ENCODE measurements around the gene CHRM5.
"Not testable (repeated sequence)": the region's sequence is repeated elsewhere in the genome, so short reads cannot be mapped to it uniquely, and the experiment has no call there.

Gene CHRM5

DNA sequence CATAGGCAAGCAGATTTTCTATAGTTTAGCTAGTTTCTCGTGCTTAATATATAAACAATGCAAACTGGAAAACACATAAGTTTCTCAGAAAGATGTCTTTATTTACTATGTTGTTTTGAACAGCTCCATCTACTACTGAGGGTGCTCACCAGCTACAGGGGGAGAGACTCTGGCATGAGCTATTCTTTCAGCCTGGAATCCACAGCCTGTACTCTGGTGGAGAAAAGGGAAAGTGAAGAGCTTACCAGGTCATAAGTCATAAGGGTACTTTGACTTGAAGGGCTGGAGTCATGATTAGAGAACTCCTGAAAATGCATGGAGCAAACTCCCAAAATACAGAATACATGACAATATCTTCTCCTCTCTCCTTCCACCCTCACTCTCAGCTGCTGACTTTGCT lies 75.1 kb downstream of the CHRM5 start:
- no peak for DNase-seq

DNA sequence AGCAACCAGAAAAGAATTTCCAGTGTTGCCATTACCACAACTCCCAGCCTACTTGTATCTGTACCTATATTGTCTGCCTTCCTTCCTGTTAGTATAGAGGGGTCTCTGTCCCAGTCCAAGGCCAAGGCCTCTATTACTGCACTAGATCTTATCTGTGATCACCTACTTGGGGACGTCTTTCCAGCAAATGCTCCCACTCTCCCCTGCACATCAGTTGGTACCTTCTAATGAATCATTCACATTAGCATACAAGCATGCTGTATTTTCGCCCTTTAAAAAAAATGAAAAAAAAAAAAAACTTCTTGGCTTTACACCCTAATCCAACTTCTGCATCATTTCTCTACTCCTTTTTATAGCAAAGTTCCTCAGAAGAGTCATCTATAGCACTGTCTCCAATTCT lies 75.5 kb downstream of the CHRM5 start:
- DNase-seq: no peak

DNA sequence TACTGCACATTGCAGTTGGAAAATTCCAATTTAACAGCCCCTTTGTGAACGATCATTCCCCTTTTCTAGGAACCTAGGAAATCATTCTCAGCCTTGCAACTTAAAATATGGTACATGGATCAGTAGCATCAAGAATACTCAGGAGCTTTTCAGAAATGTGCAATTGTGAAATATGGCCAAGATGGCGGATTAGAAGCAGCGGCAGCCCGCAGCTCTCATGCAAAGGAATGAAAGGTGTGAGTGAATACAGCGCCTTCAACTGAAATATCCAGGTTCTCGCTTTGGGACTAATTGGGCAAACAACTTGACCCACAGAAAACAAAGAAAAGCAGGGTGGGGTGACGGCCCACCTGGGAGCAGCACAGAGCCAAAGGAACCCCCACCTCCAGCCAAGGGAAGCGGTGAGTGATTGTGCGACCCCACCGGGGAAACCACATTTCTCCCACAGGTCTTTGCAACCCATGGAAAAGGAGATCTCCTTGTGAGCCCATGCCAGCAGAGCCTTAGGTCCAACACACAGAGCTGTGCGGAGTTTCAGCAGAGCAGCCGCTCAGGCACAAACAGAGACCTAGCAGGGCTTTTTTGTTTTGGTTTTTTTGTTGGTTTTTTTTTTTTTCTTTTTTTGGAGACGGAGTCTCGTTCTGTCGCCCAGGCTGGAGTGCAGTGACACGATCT lies 78.3 kb downstream of the CHRM5 start:
- DNase-seq: no peak

DNA sequence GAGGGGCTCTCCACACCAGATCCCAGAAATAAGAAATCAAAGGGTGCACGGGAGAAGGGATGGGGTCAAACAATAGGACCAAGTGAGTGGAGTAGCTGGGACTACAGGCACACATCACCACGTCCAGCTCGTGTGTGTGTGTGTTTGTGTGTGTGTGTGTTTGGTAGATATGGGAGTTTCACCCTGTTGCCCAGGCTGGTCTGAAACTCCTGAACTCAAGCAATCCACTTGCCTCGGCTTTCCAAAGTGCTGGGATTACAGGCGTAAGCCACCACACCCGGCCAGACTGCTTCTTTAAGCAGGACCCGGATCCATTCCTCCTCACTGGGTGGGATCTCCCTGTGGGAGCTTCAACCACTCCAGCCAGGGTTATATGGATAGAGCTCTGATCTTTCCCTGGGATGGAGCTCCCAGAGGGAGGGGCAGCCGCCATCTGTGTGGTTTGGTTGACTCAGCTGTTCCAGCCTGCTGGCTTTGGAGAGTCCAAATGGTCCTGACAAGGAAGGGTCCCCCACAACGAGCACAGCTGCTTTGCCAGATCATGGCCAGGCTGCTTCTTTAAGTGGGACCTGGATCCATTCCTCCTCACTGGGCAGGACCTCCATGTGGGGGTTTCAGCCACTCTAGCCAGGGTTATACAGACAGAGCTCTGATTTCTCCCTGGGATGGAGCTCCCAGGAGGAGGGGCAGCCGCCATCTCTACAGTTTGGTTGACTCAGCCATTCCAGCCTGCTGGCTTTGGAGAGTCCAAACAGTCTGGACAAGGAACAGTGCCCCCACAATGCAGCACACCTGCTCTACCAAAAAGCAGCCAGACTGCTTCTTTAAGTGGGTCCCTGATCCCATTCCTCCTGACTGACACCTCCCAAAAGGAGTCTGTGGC lies 79.8 kb downstream of the CHRM5 start:
- no peak for DNase-seq

DNA sequence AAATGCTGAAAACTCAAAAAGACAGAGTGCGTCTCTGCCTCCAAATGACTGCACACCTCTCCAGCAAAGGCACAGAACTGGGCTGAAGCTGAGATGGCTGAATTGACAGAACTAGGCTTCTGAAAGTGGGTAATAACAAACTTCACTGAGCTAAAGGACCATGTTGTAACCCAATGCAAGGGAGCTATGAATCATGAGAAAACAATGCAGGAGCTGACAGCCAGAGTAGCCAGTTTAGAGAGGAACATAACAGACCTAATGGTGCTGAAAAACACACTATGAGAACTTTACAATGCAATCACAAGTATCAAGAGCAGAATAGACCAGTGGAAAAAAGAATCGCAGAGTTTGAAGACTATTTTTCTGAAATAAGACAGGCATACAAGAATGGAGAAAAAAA lies 80.8 kb downstream of the CHRM5 start:
- DNase-seq: no peak

DNA sequence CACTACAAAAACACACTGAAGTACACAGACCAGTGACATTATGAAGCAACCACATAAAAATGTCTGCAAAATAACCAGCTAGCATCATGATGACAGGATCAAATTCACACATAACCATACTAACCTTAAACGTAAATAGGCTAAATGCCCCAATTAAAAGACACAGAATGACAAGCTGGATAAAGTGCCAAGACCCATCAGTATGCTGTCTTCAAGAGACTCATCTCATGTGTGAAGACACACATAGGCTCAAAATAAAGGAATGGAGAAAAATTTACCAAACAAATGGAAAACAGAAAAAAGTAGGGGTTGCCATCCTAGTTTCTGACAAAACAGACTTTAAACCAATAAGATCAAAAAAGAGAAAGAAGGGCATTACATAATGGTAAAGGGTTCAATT lies 82.1 kb downstream of the CHRM5 start:
- not testable (repeated sequence) for DNase-seq

DNA sequence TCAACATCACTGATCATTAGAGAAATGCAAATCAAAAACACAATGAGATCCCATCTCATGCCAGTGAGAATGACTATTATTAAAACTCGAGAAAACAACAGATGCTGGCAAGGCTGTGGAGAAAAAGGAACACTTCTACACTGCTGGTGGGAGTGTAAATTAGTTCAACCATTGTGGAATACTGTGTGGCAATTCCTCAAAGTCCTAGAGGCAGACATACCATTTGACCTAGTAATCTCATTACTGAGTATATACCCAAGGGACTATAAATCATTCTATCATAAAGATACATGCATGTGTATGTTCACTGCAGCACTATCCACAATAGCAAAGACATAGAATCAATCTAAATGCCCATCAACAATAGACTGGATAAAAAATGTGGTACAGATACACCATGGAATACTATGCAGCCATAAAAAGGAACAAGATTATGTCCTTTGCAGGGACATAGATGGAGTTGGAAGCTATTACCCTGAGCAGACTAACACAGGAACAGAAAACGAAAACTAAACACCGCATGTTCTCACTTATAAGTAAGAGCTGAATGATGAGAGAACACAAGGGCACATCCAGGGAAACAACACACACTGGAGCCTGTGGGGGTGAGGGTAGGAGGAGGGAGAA lies 85.9 kb downstream of the CHRM5 start:
- no peak for DNase-seq

DNA sequence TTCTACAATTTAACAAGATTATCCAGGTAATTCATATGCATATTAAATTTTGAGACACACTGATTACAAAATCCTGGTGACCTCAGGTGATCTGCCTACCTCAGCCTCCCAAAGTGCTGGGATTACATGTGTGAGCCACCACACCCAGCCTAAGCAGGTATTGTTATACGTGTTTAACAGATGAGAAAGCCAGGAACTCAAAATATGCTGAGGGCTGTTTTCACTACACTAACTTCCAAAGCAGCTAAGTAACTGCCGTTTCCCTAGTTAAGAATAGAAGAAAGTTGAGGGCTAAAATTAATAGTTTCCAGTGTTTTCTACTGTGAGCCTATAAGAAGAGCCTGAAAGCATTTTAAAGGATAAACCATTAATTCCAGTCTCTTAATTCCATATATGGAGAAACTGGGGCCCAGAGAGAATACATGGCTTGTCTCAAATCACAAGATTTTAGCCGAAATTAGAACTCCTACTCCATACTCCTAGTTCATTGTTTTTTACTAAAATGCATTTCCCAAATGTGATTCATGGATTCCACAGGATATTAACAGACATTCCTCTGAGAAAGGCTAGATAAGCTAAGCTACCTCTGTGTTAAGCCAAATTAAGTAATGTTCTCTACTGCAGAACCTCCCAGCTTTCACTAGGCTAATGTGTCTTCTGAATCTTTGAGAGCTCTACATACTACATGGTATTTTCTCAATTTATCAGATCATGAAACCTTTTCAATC lies 87.7 kb downstream of the CHRM5 start:
- DNase-seq: no peak

DNA sequence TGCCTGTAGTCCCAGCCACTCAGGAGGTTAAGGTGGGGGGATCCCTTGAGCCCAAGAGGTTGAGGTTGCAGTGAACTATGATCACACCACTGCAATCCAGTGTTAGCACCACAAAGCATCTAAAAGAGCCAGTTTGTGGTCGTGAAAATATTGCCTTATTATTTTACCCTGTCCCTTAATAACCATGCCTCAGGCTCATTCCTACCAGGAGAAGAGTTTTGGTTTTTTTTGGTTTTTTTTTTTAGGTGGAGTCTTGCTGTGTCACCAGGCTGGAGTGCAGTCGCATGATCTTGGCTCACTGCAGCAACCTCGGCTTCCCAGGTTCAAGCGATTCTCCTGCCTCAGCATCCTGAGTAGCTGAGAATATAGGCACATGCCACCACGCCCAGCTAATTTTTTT lies 88.6 kb downstream of the CHRM5 start:
- no peak for DNase-seq

DNA sequence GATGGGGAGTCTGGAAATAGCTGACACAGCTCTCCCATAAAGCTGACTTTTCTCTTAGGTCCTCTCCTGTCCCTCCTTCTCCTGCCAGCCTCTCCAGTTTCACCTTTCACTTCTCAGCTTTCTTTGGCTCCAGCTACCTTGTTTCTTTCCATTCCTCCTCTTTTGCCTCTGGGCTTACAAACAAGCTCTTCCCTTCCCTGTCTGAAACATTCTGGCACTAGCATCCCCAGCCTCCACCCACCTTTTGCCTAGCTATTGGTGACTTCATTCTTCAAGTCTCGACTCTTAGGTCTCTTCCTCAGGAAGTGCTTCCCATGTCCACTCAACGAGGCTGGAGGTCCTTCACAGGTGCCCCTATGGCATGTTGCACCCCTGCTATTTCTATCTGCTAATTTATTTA lies 91.2 kb downstream of the CHRM5 start:
- DNase-seq: no peak

DNA sequence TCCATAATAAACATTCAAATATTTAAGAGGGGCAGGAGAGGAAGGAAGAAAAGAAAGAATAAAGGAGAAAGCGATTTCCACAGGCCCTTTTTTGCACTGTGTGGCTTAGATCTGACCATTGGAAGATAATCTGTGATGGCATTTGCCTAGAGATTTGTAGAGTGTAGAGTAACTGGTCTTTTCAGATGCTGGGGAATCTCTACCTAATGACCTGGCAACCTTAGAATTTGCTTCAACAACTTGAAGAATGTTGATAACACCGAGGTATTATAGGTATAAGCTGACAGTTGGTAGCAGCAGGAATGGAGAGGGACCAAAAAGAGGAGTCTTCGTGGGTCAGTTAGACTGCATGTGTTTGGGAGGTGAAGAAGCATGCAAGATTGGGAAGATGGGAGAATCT lies 91.6 kb downstream of the CHRM5 start:
- no peak for DNase-seq

DNA sequence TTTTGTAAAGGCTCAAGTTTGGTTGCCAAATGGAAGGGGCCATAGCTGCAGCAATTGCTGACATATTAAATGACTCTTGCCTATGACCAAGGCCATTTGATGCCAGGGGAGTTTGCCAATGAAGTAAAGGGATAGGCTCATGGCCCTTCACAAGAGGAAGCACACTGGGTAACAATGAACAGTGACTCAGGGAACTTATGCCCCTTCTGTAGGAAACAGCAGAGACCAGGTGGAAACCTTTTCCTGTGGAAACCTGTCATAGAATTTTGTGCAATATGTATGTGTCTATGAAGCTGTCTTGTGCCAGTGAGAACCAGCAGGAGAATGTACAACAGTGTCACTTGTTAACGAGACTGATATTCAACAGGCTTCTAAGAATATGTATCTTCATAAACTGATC lies 96.1 kb downstream of the CHRM5 start:
- no peak for DNase-seq

DNA sequence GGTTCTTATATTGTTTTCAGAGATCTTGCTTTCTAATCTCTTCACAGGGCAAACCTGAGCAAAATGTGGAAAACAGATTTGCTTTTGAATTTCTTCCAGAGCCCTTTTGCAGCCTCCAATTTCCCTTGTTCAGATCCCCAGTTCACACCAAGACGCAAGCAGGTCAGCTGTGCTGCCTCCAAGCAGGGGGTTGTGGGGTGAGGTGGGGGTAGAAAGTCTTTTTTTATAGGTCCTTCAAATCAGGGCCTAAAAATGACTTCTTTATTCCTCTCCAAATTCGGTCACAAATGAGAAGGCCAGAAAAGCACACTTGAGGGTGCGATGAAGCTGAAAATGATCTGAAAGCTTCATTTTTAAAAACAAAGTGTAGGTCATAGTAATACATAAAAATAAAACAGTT lies 97.0 kb downstream of the CHRM5 start:
- no peak for DNase-seq

DNA sequence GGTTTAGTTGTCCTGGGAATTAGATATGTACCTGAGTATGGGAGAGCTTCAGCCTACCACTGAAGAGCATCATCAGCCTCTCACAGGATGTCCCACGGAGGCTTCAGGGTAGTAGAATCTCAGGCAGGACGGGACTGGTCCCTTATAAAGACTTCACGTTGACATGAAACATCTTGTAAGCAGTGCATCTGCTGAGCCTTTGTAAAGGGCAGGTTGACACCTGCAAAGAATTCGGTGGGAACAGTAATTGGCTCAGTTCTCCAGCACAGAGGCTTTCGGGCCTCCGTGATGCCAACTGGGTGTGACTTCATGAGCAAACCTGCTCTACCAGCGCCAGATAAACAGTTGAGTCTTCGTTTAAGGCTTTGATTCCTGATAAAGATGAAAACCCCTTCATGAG lies 97.6 kb downstream of the CHRM5 start:
- DNase-seq: no peak

DNA sequence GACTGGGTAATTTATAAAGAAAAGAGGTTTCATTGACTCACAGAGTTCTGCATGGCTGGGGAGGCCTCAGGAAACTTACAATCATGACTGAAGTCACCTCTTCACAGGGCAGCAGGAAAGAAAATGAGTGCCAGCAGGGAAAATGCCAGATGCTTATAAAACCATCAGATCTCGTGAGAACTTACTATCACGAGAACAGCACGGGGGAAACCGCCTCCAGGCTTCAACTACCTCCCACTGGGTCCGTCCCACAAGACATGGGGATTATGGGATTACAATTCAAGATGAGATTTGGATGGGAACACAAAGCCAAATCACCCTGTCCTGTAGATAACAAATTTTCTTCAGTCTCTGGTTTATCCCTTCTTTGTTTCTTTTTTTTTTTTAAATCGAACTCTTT lies 101.7 kb downstream of the CHRM5 start:
- no peak for DNase-seq

DNA sequence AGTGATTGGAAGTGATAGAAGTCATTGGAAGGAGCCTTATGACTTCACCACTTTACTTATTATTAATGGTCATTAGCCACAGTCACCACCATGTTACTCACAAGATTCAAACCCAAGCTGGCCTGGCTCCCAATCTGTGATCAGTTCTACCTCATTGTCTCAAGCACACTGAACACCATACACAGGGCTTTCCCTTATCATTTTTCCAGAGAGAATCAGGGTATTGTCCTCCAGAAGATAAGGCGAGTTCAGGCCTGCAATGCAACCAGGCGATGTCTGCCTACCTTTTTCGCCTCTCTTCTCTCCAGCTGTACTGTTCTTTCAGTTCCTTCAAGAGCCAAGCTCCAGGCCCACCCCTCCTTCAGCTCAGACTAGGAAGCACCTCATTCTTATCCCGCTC lies 108.5 kb downstream of the CHRM5 start:
- no peak for DNase-seq

DNA sequence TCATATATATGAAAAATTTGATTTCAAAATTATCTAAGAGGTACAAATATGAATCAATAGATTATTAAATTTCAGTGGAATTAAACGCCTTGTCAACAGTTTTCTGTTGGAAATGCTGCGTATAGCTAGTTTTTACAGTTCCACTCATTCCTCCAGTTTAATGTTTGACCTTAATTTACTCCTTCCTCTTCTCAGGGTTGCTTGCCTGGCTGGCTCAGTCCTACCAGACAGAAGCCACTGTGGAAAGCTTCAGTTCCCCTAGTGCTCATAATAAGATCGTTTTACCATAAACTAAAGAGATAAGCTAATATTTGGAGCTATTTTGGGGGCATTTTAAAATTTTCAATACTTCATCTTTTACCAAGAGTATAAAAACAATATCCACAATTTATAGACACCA lies 110.6 kb downstream of the CHRM5 start:
- DNase-seq: no peak

DNA sequence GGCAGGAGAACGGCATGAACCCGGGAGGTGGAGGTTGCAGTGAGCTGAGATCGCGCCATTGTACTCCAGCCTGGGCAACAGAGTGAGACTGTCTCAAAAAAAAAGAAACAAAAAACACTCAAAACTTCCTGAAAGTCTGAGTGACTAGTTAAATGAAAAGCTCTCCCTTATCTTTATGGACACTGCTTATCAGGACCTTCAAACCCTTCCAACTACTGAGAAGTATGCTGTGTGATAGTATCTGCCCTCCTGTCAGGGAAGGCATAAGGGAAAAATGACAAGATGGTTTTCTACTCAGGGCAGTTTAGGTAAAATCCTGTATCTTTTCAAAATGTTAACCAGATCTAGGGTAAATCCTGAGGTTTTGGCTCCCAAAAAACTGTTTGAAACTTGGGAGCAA lies 111.6 kb downstream of the CHRM5 start:
- no peak for DNase-seq

DNA sequence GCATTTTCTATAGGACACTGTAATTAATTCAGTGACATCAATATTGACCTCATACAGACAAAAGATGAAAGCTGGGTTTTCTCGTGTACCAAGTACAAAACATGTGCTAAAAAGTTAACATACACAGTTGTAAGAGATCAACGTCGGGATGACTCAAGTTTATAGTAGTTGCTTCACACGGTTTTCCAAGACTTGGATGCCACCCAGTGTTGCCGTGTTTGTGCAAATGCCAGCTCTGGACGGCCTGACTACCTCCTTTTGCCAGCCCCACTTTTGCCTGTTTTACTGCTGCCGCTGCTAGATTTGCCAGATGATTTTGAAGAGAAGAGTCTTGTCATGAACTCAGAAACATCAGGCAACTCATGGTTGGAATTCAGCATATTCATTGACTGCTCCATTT lies 115.8 kb downstream of the CHRM5 start:
- DNase-seq: no peak

DNA sequence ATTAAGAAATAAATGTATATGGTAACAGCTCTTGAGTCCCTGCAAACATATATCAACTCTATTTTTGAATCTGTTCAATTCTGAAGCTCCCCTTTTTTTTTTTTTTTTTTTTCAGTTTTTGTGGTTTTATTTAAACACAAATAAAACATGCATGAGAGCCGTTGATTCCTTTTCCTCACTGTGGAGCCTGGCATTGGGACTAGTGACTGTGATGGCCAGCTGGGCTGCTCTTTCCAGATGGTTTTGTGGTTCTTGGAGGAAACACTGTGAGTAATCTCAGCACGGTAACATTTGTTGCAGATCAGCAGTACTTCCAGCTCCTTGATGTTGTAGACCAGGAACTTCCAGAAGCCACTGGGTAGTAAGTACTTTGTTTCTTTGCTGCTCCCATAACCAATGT lies 117.4 kb downstream of the CHRM5 start:
- no peak for DNase-seq

DNA sequence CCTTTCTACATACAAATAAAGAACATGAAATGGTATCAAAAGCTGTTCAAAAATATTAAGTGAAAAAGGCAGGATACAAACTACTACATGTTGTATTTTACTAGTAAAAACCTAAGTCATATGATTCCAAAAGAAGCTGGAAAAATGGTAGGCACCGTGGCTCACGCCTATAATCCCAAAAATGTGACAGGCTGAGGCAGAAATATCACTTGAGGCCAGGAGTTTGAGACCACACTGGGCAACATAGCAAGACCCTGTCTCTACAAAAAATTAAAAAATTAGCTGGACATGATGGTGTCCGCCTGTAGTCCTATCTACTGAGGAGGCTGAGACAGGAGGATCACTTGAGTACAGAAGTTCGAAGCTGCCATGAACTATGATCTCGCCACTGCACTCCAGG lies 131.6 kb downstream of the CHRM5 start:
- DNase-seq: no peak

DNA sequence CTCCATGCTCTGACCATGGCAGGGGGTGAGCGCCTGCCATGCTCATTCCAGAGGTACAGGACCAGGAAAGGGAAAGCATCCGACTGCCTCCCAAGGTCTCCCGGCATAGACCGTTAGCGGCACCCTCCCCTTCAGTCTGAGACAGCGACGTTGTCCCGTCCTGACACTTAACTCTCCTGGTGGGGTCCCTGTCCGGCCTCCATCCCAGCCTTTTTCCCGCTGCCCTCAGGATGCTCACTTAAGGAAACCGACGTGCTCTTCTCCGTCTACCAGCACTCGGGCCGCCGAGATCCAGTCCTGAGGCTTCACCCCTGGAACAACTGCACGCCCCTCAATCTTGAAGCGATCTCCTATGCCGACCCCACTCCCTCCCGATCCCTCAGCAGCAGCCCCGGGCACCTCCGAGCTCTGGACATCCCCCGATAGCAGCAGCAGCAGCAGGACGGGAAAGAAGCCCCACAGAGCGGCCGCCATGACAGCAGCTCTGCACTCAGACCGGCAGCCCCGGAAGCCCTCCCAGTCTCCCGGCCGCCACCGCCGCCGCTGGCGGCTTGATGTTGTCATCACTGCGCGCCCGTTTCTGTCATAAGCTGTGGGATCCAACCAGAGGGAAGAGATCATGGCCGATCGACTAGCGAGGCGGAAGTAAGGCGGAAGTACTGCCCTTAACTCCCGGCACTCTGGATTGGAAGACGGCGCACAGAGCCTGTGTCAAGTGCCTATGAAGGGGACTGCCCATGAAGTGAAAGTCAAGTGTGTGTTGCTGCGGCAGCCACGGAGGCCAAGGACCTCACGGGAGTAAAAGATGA lies 133.3 kb downstream of the CHRM5 start, which contains the start of the genes EMC7 and PGBD4:
TSS of gene EMC7 (minus strand) at position 497 of the 809 bp plus-strand sequence. CDS start at position 474, 23 bp downstream.
TSS of gene PGBD4 (plus strand) at position 718 of the 809 bp plus-strand sequence. CDS start 449 bp downstream, outside the sequence.
- DNase-seq: peak; percentile 98 to 99
